Measurements from ENCODE around the gene ZNF214.
"Not testable (repeated sequence)": the region's sequence is repeated elsewhere in the genome, so short reads cannot be mapped to it uniquely, and the experiment has no call there.

Gene ZNF214

GRCh38 chr11:6988506-6988905 lies 31.6 kb downstream of the ZNF214 start:
- DNase-seq (ENCODE audit: low spot score): no peak

- no peak for DNase-seq (ENCODE audit: low spot score)
These were observed 33.7 kb downstream of the ZNF214 start for GRCh38 chr11:6986487-6986886.

DNA sequence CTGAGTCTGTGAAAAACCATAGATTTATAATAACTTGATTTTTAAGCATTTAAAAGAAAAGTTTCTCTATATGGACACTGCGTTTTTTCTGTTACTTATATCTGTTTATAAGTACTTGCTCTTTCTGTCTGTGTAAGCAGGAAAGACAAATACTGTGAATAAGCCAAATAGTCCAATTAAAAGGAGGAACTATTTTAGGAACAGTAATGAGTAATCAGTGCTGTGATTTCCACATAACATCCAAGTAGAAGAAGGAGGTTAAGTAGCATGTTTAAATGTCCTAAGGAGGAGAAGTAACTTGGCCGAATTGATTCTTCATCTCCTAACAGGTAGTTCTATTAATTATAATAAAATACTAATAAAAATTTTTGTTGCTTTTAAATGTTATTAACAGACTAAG lies 40.8 kb downstream of the ZNF214 start:
- DNase-seq (ENCODE audit: low spot score): no peak

GRCh38 chr11:6969854-6970253 lies 50.3 kb downstream of the ZNF214 start:
- not testable (repeated sequence) for DNase-seq (ENCODE audit: low spot score)

GRCh38 chr11:6968816-6969215 lies 51.3 kb downstream of the ZNF214 start:
- DNase-seq (ENCODE audit: low spot score): no peak

DNA sequence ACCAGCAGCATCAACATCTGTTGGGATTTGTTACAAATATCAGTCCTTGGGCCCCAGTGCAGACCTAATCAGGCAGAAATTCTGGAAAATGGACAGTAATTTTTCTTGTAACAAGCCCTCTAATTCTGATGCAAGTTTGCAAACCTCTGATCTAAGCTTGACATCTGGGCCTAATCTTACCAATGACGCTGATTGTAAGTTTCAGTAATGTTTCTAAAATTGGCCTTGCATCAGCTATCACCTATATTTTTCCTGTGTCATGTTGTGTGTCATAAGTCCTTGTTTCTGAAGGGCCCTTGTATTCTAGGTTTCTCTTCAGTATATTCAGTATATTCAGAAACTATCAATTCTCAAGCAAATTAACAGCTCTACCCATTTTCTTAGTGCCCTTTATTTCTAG lies 57.5 kb downstream of the ZNF214 start:
- no peak for DNase-seq (ENCODE audit: low spot score)

DNA sequence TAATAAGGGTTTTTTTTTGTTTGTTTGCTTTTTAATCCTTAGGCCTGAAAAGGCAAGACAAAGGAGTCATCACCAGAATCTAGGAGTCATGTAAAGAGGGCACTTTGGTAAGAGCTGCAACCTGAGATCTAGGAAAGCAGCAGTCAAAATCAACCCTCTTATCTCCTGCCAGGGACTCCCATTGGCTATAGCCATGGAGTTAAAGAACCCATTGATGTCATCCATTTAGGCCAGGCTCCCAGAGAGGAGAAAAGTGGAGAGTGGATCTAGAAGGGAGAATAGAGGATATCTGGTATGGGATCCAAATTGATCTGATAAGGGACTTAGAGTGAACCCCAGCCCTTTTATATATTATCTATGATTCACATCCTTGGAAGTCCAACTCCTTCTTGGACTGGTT lies 58.0 kb downstream of the ZNF214 start:
- DNase-seq (ENCODE audit: low spot score): no peak

DNA sequence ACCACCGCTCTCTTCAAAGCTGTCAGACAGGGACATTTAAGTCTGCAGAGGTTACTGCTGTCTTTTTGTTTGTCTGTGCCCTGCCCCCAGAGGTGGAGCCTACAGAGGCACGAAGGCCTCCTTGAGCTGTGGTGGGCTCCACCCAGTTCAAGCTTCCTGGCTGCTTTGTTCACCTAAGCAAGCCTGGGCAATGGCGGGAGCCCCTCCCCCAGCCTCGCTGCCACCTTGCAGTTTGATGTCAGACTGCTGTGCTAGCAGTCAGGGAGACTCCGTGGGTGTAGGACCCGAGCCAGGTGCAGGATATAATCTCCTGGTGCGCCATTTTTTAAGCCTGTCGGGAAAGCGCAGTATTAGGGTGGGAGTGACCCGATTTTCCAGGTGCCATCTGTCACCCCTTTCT lies 65.9 kb downstream of the ZNF214 start:
- DNase-seq (ENCODE audit: low spot score): not testable (repeated sequence)

Measured in HuH-7 (cell line).